ENCODE measurements around the gene TMEM181.
A peak's percentile ranks its signal among the peaks of the same experiment; 100 is the strongest.
"Not testable (repeated sequence)": the region's sequence is repeated elsewhere in the genome, so short reads cannot be mapped to it uniquely, and the experiment has no call there.

TMEM181 gene

DNA sequence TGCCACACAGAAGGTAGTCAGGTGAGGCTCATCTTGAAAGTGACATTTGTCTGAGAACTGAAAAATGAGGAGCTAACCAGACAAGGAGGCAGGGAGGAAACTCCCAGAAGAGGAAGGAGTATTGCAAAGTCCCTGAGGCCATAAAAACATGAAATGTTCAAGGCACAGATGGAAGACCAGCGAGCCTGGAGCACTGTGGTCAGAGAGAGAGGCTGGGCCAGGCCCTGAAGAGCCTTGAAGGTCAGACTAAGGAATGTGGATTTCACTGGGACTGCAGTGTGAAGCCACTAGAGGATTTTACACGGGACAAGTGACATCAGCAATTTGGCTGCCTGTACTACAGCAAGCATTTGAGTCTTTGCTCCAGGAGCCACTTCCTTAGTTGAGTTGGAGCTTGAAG is 21.1 kb upstream of the TMEM181 start:
- DNase-seq: no peak

DNA sequence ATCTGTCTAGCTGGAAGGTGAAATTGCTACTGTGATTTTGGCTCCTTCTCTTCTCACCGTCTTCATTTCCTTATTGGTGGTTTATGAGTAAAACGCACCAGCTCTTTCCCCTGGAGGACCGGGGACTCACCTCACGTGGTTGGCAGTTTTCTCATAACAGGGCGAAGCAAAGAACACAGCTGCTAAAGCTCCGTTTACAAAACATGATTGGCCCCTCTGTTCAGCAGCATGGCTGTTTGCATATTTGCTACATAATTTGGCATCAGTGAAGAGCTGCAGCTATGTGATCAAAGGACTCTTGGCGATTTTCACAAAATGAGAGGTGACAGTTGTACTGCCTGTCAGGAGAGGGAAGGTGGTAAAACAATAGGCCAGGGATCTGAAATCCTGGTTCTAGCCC is 20.5 kb upstream of the TMEM181 start:
- DNase-seq: no peak

DNA sequence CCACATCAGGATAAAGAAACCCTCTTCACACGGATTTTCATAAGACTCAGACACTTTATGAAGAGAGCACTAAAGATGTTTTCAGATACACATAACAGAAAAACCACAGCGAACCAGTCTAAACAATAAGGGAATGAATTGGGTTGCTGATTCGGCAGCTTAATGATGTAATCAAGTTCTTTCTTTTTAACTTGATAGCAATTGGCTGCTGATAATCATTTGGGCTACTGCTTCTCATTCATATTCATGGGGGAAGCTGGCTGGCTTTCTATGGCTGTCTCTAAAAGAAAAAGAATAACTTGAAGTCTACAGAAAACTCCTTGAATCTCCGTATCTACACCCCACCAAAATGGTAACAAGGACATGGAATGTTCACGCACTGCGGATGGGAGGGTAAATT is 20.0 kb upstream of the TMEM181 start:
- no peak for DNase-seq

DNA sequence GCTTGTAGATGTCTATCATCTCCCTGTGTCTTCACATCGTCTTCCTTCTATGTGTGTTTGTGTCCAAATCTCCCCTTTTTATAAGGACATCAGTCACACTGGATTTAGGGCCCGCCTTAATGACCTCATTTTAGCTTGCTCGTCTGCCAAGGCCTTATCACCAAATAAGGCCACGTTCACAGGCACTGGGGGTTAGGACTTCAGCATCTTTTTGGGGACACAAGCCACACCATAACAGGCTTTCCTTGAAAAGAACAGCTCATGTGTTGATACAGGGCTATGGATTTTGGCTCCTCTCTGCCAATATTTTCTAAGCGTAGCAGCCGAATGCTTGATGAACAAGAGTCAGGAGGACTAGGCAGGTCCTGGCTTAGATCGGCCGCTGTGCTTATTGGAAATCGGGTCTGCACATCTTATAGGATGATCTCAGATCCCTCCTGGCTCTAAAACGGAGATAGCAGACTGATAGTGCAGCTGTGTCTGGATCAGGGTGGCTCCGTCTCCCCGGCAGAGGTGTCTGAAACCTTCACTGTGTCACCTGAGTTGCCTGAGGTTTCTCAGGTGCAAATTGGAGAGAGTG is 16.2 kb upstream of the TMEM181 start:
- DNase-seq: no peak

DNA sequence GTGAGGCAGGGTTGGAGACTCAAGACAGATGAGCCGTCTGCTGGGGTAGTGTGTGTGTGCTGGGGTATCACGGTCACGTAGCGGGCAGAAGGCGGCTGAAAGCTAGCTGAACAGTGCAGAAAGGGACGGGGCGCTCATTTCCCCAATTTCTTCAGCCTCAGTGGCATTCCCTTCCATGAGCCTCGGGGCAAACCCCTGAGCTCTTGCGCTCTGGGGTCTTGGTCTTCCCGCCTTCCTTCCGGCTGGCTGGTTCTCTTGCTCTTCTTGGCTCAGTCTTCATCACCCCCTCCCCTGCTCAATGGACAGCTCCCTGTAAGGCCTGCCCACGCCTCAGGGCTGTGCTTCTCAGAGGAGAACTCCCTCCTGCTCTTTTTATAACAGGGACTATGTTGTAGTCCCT is 15.5 kb upstream of the TMEM181 start:
- DNase-seq: no peak

DNA sequence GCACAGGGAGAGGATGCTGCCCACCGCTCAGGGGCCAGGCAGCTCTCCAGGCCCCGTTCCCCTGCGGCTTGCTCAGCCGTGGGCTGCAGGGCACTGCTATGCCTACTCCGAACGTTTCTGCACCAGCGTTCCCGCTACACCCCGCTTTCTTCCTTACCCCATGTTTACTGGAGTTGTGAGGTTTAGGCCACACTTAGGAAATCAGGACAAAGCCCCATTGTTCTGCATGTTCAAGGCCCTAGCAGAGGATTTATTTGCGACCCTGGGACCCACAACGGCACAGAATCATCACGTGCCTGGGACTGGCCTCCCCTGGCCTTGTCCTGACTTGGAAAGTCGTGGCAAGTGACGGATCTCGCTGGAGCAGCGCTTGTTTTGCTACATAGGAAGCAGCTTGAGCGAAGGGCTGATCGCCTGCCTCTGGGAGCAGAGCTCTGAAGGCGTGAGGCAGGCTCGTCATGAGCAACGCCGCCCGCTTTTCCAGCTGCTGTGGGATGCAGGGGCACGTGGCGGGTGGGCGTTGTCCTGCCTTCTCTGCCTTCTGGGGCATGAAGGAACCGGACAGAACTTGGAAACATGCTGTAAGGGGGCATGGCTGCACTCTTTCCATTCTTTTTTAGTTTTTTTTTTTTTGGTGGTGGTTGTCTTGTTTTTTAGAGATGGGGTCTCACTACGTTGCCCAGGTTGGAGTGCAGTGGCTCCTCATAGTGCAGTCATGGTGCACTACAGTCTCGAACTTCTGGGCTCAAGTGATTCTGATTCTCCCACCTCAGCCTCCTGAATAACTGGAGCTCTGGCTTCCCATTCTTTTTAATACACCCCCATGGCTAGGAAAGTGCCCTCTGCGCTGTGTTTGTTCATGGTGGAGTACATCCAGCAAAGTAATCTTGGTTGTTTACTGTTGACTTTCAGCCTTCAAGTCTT is 14.6 kb upstream of the TMEM181 start:
- DNase-seq: no peak

DNA sequence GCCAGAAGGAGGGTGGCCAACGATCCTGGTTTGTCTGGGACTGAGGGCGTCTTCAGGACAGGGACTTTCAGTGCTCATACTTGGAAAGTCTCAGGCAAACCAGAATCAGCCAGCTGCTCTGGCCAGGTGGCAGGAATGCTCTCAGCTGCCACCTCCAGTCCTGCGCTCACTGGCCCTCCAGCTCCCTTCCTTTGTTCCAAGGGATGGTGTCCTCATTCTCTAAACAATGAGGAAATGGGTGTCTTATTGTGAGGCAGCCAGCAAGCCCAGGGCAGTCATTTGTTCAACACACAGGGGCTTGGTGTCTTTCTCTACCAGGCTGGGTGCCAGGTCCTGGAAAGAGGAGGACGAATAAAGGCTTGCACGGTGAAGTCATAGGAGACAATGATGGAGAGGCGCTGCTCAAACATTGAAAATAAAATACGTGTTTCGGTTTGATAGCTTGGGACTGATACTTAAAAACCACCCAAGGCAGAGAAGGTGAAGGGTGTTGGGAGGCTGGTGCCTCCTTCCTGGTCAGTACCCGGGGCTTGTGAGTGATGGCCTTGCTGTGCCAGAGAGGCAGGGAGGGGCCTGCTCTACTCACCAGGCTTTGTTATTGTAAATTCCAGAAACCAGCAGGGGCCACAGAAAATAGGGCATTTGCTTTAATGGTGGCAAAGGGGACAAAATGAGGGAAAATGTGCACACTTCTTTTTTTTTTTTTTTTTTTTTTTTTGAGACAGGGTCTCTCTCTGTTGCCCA is 11.3 kb upstream of the TMEM181 start:
- no peak for DNase-seq

DNA sequence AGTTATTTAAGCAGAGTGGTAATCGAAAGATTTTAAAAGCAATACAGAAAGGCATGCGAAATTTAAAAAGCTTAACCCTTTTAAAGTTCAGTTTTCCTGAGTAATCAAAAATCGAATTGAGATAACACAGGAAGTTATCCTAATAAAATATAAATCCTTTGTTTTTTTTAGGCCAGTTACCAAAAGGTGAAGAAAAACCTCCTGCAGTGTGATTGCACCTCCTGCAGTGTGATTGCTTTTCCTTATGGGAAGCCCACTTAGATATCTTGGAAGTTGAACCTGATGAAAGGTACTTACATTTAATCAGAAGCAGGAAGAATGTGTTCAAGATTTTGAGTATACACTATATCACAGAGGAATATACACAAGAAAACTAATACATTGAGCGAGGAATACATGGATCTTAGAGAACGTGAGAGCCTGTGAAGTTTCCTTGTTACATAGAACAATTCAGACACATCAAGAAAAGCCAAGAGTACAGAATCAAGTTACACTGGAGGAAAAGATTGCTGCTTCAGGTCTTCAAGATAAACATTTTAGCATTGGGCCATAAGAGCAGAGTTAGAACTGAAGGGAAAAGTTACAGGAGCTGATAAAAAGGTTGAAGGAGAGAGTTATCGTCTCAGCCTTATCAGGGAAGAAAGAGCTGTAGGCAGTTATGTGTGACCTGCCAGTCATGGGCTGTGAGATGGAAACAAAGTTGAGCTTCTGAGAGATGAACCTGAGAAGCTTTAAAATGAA is 7.7 kb upstream of the TMEM181 start:
- DNase-seq: no peak

DNA sequence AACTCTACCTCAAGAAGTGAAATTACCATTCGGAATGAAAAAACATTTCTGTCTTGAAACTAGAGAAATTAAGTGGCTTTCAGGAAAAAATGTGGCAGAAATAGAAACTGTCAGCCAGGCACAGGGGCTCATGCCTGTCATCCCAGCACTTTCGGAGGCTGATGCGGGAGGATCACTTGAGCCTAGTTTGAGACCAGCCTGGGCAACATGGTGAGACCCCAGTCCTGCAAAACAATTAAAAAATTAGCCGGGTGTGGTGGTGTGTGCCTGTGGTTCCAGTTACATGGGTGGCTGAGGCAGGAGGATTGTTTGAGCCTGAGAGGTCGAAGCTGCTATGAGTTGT is 7.1 kb upstream of the TMEM181 start:
- no peak for DNase-seq

DNA sequence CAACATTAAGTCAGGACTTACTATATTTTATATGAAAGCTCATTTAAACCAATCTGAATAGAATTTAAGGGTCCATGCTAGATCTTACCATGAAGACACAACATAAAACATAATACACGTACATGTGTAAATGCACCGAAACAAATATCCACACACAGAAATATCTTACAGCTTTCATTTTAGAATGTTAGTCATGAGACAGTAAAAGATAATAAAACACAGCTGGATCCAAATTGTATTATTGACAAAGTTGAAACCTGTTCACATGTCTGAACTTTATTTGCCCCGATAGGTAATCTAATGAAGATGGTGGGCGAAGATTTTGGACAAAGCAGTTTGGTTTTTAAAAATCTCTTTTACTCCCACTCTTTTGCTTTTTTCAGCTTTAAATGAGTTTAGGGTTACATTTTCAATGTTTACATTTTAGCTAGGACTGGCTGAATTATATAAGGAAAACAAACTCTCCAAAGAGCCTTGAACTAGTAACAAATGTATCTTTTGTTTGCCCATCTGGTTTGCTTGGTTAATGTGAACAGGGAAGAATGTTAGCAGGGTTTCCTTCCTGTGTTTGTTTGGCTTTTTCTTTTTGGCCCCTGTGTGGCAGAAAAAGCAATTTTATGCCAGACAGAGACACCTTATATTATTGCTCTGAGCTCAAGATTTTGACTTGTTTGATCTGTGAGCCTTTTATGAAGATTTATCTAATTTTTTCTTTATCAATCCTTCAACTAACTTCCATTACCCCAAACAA is 5.1 kb upstream of the TMEM181 start:
- no peak for DNase-seq

DNA sequence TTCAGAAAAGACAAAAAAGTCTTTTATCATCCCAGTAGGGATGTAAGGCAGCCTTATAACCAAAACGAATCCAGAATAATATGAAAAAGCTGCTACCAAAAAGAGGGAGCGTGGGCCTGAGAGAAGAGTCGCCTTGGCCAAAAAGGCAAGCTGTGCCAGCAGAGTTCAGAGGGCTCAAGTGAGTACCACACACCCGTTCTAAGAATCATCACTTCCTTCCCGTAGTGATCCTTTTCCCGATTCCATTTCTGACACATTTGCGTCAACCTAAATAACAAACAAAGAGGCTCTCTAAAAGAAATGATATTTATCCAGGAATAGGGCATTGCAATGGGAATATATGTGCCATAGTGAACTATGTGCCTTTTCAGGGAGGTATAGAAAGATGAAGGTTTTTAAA is 3.8 kb upstream of the TMEM181 start:
- no peak for DNase-seq

DNA sequence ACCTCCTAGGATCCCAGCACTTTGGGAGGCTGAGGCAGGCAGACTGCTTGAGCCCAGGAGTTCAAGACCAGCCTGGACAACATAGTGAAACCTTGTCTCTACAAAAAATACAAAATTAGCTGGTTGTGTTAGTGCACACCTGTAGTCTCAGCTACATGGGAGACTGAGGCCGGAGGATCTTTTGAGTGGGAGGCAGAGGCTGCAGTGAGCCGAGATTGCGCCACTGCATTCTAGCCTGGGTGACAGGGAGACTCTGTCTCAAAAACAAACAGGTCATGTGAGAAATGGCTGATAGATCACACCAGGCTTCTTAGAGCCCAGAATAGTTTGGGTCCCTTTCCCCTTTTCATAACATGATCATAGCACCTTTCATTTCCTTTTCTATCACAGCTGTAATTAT is 2.8 kb upstream of the TMEM181 start:
- not testable (repeated sequence) for DNase-seq

DNA sequence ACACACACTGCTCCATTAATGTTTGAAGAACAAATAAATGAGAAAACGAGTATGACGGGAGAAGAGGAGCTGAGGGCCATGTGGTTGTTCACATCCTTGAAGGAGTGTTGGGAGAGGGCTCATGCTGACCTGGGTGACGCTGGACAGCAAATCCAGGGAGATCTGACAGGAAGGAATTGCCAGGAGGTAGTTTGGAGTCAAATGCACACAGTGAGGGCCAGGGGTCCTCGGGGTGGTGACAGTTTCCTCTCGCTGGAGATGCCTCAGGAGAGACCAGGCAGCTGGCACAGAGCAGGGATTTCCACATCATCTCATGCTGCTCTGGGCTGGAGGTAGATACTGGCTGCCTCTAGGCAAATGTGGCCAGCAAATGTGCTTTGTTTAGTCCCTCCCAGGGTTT is 2.0 kb upstream of the TMEM181 start:
- DNase-seq: no peak

DNA sequence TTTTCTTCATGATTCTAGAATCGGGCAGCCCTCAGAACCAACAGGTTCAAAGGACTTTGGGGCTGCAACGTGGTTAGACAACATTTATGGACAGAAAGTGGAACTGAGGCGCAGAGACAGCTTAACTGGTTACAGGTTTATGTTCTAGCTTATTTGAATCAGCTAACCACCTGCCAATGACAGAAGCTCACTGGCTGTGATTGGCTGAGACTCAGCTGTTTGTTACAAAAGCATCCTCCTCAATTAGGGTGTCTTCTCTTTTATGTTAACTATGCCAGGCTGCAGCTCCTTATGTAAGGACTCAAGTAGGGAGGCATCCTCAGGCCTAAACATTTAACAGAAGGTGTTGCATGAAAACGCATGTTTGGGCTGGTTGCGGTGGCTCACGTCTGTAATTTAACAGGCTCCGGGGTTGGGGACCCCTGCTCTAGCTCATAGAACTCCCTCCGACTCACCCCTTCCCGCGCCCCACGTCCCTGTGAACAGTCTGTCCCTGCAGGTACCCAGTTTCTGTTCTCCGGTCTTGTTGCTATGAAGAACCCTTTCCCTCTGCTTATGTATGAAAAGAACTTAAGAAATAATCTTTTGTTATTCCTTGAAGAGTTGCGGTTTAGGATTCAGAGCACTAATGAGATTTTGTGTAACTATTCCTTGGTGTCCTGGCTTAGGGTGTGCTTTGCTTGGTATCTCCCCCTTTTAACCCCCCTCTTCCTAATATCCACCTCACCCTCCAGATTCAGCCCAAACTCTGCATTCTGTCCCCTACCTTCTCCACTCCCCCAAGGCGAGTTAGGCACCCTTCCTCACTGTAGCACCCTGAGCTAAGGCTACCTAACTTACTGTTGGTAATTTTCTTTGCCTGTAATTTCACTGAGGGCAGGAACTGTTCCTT is 1.2 kb upstream of the TMEM181 start:
- no peak for DNase-seq

DNA sequence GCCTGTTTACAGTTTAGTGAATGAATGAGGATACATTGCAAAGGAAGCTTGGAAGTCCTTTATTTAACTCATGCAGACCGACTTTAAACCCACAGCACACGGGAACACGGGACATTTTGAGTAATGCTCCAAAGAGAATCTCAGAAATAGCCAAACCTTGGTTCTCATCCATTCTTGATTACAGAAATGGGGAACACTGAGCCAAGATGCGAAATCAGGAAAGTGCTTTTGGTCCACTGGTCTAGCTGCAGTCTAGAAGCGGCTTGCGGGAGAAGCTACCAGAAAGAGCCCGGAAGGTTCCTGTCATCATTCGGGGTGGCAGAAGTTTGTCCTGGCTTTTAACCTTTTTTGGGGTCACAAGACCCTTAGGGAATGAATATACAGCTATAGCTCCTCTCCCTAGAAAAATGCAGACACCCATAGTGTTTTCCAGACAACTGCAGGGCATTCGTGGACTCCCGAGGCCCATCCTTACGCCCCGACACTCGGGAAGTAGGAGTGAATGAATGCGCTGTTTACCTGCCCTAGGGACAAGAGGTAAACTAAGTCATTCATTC is 475 bp upstream of the TMEM181 start:
- no peak for DNase-seq

DNA sequence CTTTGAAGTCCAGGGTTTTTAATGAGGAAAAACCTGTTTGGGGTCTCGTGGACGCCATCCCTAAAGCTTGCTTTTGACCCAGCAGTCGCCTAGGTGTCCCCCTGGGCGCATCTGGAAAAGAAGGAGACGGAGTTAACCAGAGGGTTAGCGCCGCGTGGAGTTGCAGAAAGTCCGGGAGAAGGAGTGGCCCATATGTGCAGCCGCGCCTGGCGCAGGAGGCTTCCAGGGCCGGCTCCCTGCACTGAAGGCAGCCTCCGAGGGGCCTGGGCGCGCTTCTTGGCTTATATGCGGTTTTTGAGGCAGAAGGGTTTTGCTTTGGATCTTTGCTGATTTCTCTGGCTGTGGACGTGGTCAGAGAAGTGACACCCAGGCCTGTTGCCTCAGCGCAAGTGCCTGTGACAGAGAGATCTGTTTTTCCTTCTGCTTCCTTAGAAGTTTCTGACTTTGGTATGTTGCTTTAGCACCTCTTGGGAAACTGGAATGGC is 987 bp downstream of the TMEM181 start:
- peak; percentile 7 for DNase-seq

DNA sequence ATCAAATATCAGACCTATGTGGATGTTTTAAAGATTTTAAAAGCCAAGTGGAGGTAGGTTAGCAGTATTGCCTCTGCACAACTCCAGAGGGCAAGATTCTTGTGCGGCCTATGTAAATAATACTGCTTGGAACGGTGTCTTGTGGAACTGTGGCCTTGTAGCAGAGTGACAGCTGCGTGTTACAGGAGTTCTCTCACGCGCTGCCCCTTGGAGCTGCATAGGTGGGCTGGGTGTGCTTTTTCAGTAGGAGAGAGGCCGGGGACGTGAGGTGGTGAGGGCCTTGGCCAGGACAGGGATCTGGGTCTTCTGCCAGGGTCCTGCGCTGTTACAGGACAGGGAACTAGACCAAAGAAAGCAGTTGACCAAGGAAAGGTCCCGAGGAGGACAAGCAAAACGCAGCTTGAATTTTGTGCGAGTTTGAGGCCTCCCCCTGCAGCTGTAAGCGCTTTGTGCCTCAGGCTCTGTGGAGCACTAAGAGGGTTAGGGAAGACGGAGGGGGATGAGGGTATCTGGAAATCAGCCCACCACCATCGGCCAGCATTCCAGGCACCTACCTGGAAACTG is 1.5 kb downstream of the TMEM181 start:
- DNase-seq: no peak

DNA sequence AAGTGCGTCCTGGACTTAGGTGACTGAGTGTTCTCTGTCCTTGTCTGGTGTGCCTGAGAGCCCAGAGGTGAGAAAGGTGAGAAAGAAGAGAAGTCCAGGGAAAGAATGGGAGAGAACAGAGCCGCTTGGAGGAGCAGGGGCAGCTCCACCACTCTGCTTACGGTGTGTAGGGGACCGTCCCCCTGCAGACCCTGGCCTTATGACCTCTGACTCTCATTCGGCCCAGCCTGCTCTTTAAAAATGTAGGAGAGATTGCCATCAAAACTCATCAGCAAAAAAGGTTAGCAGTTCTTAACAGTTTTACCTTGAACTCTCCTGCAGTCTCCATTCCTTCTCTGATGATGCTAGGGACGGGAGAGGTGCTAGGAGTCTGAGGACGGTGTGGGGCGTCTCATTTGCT is 2.0 kb downstream of the TMEM181 start:
- DNase-seq: no peak

DNA sequence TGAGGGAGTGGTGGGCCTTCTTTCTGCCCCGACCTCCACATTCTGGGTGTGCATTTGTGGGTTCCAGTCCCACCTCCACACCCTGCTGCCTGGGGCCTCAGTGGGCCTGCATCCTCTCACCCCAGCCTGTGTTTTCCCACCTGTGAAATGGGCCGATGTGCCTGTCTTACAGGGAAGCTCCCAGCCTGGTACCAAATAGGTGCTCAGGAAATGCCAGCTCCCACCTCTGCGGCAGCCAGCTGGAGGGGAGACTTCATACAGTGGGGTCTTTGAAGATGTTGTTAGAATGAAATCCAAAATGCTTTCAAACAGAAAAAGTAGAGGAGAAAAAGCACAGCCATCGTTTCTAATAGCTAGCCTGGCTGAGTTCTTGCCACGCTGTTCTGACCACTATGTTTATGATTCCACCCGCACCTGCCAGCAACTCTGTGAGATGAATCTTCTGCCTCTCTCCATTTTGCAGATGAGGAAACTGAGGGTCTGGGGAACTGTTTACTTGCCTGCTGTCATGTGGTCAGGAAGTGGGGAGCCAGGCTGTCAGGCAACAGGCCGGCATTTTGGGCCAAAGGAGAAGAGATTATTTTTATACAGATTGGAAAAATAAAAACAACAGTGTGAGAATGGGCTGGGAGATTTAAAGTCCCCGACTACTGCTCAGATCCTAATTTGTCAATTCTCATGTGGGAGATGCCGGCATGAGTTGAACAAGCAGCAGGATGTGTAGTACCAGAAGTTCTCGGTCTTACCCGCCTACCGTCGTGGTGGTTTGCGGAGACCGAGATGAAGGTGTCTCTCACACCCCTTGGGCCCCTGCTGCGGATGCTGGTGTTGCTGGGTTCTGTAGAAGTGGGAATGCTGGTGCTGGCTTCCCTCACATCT is 4.6 kb downstream of the TMEM181 start:
- no peak for DNase-seq

DNA sequence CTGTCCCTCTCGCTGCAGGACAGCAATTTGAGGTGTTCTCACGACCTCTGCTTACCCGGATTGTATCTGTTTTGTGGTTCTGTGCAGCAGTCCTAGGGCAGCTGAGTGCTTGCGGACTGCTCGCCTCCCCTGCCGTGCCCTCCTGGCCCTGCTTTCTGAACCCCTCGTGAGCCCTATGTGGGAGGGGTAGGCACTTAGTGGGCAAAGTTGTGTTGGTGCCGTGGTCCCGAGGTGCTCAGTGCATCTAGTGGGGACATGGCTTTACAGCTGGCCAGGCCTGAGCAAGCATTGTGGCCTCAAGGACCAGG is 5.2 kb downstream of the TMEM181 start:
- no peak for DNase-seq
